Measurements from ENCODE around the gene UGP2. TPM values are rescaled to one million over a fixed set of nuclear protein-coding genes. Genes with fewer than 3 reads are reported as not detected.

The UGP2 gene
- total and polyA plus RNA-seq, 4 donors = 76.2 to 723 (median 261) TPM

GRCh38 chr2:63822478-63822877 is 19.2 kb upstream of the UGP2 start:
- Histone ChIP-seq H3K9ac (ENCODE audit: low read depth in 1 of 2, low read length in 2 of 2) (no peak overlapping the region), H3K9me3 (ENCODE audit: control insufficient read depth in 4 of 4, low read length in 3 of 4) (no peaks in the 10 kb centered on the region), H3K27me3 (ENCODE audit: control insufficient read depth in 4 of 4, insufficient read depth in 4 of 4, low read length in 3 of 4) (no peaks in the 10 kb centered on the region), H3K4me1 (ENCODE audit: control insufficient read depth in 4 of 4, insufficient read depth in 4 of 4, low read length in 3 of 4) (peaks cover 8 to 28% (median 16%) of the 10 kb centered on the region in 4 donors), H3K27ac (ENCODE audit: low read depth in 1 of 2, low read length in 2 of 2) (peak overlapping the region in 1 of 2 donors; percentile 51), H3K4me3 (ENCODE audit: low read depth in 1 of 3, low read length in 3 of 3) (no peak overlapping the region), H3K36me3 (ENCODE audit: control insufficient read depth in 4 of 4, insufficient read depth in 3 of 4, low read depth in 1 of 4, low read length in 3 of 4) (no peaks in the 10 kb centered on the region)
- DNase-seq (ENCODE audit: low spot score) = no peak
- TF ChIP-seq CTCF (IDR thresholded peaks at IDR 0.05; ENCODE audit: low read depth, low read length, missing input control) (no peak), FOXA2 (IDR thresholded peaks at IDR 0.05) (no peak), RXRA (IDR thresholded peaks at IDR 0.05) (no peak), ZBTB33 (IDR thresholded peaks at IDR 0.05) (no peak), SP1 (IDR thresholded peaks at IDR 0.05) (no peak), MAX (IDR thresholded peaks at IDR 0.05) (no peak)
- WGBS = 97% methylated on average over 3 of the region's 3 CpGs

- no peak for DNase-seq (ENCODE audit: low spot score)
- Histone ChIP-seq H3K27me3 (ENCODE audit: control insufficient read depth in 4 of 4, insufficient read depth in 4 of 4, low read length in 3 of 4) (no peaks in the 10 kb centered on the region), H3K4me1 (ENCODE audit: control insufficient read depth in 4 of 4, insufficient read depth in 4 of 4, low read length in 3 of 4) (peaks cover 0 to 4% (median 0%) of the 10 kb centered on the region in 4 donors), H3K9ac (ENCODE audit: low read depth in 1 of 2, low read length in 2 of 2) (no peak overlapping the region), H3K9me3 (ENCODE audit: control insufficient read depth in 4 of 4, low read length in 3 of 4) (no peaks in the 10 kb centered on the region), H3K27ac (ENCODE audit: low read depth in 1 of 2, low read length in 2 of 2) (no peak overlapping the region), H3K36me3 (ENCODE audit: control insufficient read depth in 4 of 4, insufficient read depth in 3 of 4, low read depth in 1 of 4, low read length in 3 of 4) (no peaks in the 10 kb centered on the region), H3K4me3 (ENCODE audit: low read depth in 1 of 3, low read length in 3 of 3) (no peak overlapping the region)
- TF ChIP-seq JUND (IDR thresholded peaks at IDR 0.05) (peak in 1 of 2 donors; percentile 58), ZBTB33 (IDR thresholded peaks at IDR 0.05) (no peak)
These were observed 13.9 kb upstream of the UGP2 start for GRCh38 chr2:63827749-63828148.

- Histone ChIP-seq H3K4me3 (ENCODE audit: low read depth in 1 of 3, low read length in 3 of 3) (no peak overlapping the region), H3K27me3 (ENCODE audit: control insufficient read depth in 4 of 4, insufficient read depth in 4 of 4, low read length in 3 of 4) (no peaks in the 10 kb centered on the region), H3K36me3 (ENCODE audit: control insufficient read depth in 4 of 4, insufficient read depth in 3 of 4, low read depth in 1 of 4, low read length in 3 of 4) (no peaks in the 10 kb centered on the region), H3K27ac (ENCODE audit: low read depth in 1 of 2, low read length in 2 of 2) (no peak overlapping the region), H3K9ac (ENCODE audit: low read depth in 1 of 2, low read length in 2 of 2) (no peak overlapping the region), H3K9me3 (ENCODE audit: control insufficient read depth in 4 of 4, low read length in 3 of 4) (no peaks in the 10 kb centered on the region), H3K4me1 (ENCODE audit: control insufficient read depth in 4 of 4, insufficient read depth in 4 of 4, low read length in 3 of 4) (peaks cover 0 to 4% (median 0%) of the 10 kb centered on the region in 4 donors)
- DNase-seq (ENCODE audit: low spot score) = no peak
- WGBS = 87% methylated on average over 1 of the region's 1 CpG
- TF ChIP-seq JUND (IDR thresholded peaks at IDR 0.05) = no peak
- TF ChIP-seq HNF4A (conservative IDR thresholded peaks at IDR 0.05) = no peak
- TF ChIP-seq EGR1 (IDR thresholded peaks at IDR 0.05; ENCODE audit: low read depth in 2 of 2) = no peak
- no peak for TF ChIP-seq YY1 (IDR thresholded peaks at IDR 0.05)
- TF ChIP-seq GABPA (IDR thresholded peaks at IDR 0.05 in 1 of 2, conservative IDR thresholded peaks at IDR 0.05 in 1 of 2) = no peak
- TF ChIP-seq SP1 (IDR thresholded peaks at IDR 0.05) = no peak
- TF ChIP-seq FOXA2 (IDR thresholded peaks at IDR 0.05) = no peak
- no peak for TF ChIP-seq ZBTB33 (IDR thresholded peaks at IDR 0.05)
- no peak for TF ChIP-seq RAD21 (IDR thresholded peaks at IDR 0.05)
- TF ChIP-seq ATF3 (IDR thresholded peaks at IDR 0.05) = no peak
- TF ChIP-seq RXRA (IDR thresholded peaks at IDR 0.05) = no peak
- TF ChIP-seq HNF4G (IDR thresholded peaks at IDR 0.05) = no peak
- TF ChIP-seq FOXA1 (IDR thresholded peaks at IDR 0.05) = no peak
- no peak for TF ChIP-seq REST (IDR thresholded peaks at IDR 0.05)
These were observed 10.5 kb upstream of the UGP2 start for GRCh38 chr2:63831176-63831575.

All from liver (tissue), 9 donors.